Liver (tissue), 9 donors: ENCODE results near the gene PLXNA3. TPM values are rescaled to one million over a fixed set of nuclear protein-coding genes. Genes with fewer than 3 reads are reported as not detected.

ENCODE experiments used
- DNase-seq: peaks from one replicate; pipeline ENCODE4 v3.0.0-alpha.2; 2017; ENCODE audit warnings: low spot score
- H3K27ac ChIP-seq, 2 donors: one replicate each; pipeline ENCODE4 v1.7.0; 2013; ENCODE audit warnings: inconsistent platforms in 2 of 2, low read length in 2 of 2, control low read depth in 1 of 2, low read depth in 1 of 2, mild to moderate bottlenecking in 1 of 2
- H3K27me3 ChIP-seq, 4 donors: one replicate each; pipeline versions ENCODE4 v1.6.1 to v1.7.0; 2013; ENCODE audit warnings: low read length in 3 of 4, inconsistent platforms in 1 of 4, mild to moderate bottlenecking in 1 of 4, moderate library complexity in 1 of 4; ENCODE audit not compliant: control insufficient read depth in 4 of 4, insufficient read depth in 4 of 4
- H3K36me3 ChIP-seq, 4 donors: one replicate each; pipeline versions ENCODE4 v1.6.1 to v1.7.0; 2013; ENCODE audit warnings: low read length in 3 of 4, mild to moderate bottlenecking in 3 of 4, low read depth in 1 of 4, moderate library complexity in 1 of 4; ENCODE audit not compliant: control insufficient read depth in 4 of 4, insufficient read depth in 3 of 4
- H3K4me1 ChIP-seq, 4 donors: one replicate each; pipeline versions ENCODE4 v1.6.1 to v1.7.0; 2013; ENCODE audit warnings: low read length in 3 of 4, mild to moderate bottlenecking in 3 of 4, moderate library complexity in 1 of 4; ENCODE audit not compliant: control insufficient read depth in 4 of 4, insufficient read depth in 4 of 4
- H3K4me3 ChIP-seq, 3 donors: one replicate each; pipeline versions ENCODE4 v1.6.1 to v1.7.0; 2013; ENCODE audit warnings: low read length in 3 of 3, control low read depth in 1 of 3, low read depth in 1 of 3, mild to moderate bottlenecking in 1 of 3
- H3K9ac ChIP-seq, 2 donors: one replicate each; pipeline ENCODE4 v1.7.0; 2013; ENCODE audit warnings: low read length in 2 of 2, mild to moderate bottlenecking in 2 of 2, moderate library complexity in 2 of 2, control low read depth in 1 of 2, low read depth in 1 of 2
- H3K9me3 ChIP-seq, 4 donors: one replicate each; pipeline versions ENCODE4 v1.6.1 to v1.7.0; 2013; ENCODE audit warnings: low read length in 3 of 4; ENCODE audit not compliant: control insufficient read depth in 4 of 4
- EGR1 ChIP-seq, 2 donors: IDR thresholded peaks; 2 replicates each; pipeline ENCODE4 v1.6.1; 2016 to 2018; ENCODE audit warnings: antibody characterized with exemption in 2 of 2, low read depth in 2 of 2
- FOXA1 ChIP-seq: IDR thresholded peaks from 2 replicates; pipeline ENCODE4 v1.6.1; 2016; ENCODE audit warnings: antibody characterized with exemption
- HNF4A ChIP-seq, 2 donors: conservative IDR thresholded peaks; 2 replicates each; pipeline ENCODE4 v1.6.1; 2016; ENCODE audit warnings: antibody characterized with exemption in 2 of 2, mild to moderate bottlenecking in 2 of 2
- HNF4G ChIP-seq: IDR thresholded peaks from 2 replicates; pipeline ENCODE4 v1.6.1; 2016; ENCODE audit warnings: antibody characterized with exemption
- JUND ChIP-seq, 2 donors: IDR thresholded peaks; 2 replicates each; pipeline ENCODE4 v1.6.1; 2016; ENCODE audit warnings: antibody characterized with exemption in 2 of 2
- RAD21 ChIP-seq, 2 donors: IDR thresholded peaks; 2 replicates each; pipeline ENCODE4 v1.6.1; 2016; ENCODE audit warnings: antibody characterized with exemption in 2 of 2, mild to moderate bottlenecking in 2 of 2
- RXRA ChIP-seq, 2 donors: IDR thresholded peaks; 2 replicates each; pipeline ENCODE4 v1.6.1; 2017 to 2018; ENCODE audit warnings: antibody characterized with exemption in 2 of 2, mild to moderate bottlenecking in 1 of 2
- SP1 ChIP-seq: IDR thresholded peaks from 2 replicates; pipeline ENCODE4 v1.6.1; 2018; ENCODE audit warnings: antibody characterized with exemption, mild to moderate bottlenecking
- WGBS: extraction: QIAGEN DNeasy Blood & Tissue Kit; methylation state at CpG from one replicate; pipeline ENCODE4 v1.1.7; 2013; 5-methylcytosine and 5-hydroxymethylcytosine counted together
- polyA plus RNA-seq, 2 donors: library from polyadenylated mRNA; stranded (reverse) in 1 of 2; unstranded in 1 of 2; fragments of 200-250 nt in 1 of 2; fragments of >200 nt in 1 of 2; fragmentation: Nextera tagmentation in 1 of 2; extraction: Ambion mirVana in 1 of 2; gene quantifications; one replicate each; pipeline versions ENCODE4 v1.2.1 to v1.2.3, GENCODE V29; 2013 to 2015
- total RNA-seq, 2 donors: library from RNA; depleted of rRNA; stranded (reverse); fragments of >200 nt; gene quantifications; one replicate each; pipeline ENCODE4 v1.2.3, GENCODE V29; 2014
- TF ChIP-seq, protein P1 (sequence below): IDR thresholded peaks from 2 replicates; pipeline ENCODE4 v1.6.1; 2016; ENCODE audit warnings: antibody characterized with exemption
- TF ChIP-seq, protein P2 (sequence below): IDR thresholded peaks from 2 replicates; pipeline ENCODE4 v1.6.1; 2016; ENCODE audit warnings: antibody characterized with exemption
- donor health status: healthy.
- donor health status: healthy.
- donor health status: healthy.
- donor health status: healthy.
- donor health status: healthy.

The PLXNA3 gene
- total and polyA plus RNA-seq, 4 donors = 1.1 to 1.7 (median 1.5) TPM

DNA sequence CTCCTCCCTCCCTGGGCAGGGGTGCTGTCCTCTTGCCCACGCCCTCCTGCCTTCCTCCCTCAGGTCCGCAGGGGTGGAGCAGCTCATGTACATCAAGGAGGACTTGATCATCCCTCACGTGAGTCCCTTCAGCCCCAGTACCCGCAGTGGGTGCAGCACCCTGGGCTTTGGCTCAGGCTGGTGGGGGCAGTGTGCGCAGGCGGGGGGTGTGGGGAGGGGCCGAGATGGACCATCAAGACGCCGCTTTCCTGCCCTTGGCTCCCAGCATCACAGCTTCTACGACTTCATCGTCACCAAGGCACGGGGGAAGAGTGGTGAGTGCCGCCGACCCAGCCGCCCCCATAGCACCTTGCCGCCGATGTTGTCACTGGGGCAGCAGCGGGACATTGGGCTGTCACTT is 8.5 kb upstream of the PLXNA3 start:
- Histone ChIP-seq H3K4me1 (peaks cover 4 to 9% (median 5%) of the 10 kb centered on the region in 4 donors), H3K36me3 (peaks cover 0 to 24% (median 8%) of the 10 kb centered on the region in 4 donors), H3K9me3 (no peaks in the 10 kb centered on the region), H3K9ac (no peak overlapping the region), H3K4me3 (no peak overlapping the region), H3K27me3 (no peaks in the 10 kb centered on the region), H3K27ac (no peak overlapping the region)
- TF ChIP-seq RXRA (IDR thresholded peaks at IDR 0.05) = no peak
- no peak for TF ChIP-seq FOXA1
- no peak for TF ChIP-seq EGR1 (IDR thresholded peaks at IDR 0.05; ENCODE audit: low read depth in 2 of 2)
- TF ChIP-seq HNF4A (conservative IDR thresholded peaks at IDR 0.05) = no peak
- WGBS = 97% methylated on average over 18 of the region's 18 CpGs
- DNase-seq = no peak

DNA sequence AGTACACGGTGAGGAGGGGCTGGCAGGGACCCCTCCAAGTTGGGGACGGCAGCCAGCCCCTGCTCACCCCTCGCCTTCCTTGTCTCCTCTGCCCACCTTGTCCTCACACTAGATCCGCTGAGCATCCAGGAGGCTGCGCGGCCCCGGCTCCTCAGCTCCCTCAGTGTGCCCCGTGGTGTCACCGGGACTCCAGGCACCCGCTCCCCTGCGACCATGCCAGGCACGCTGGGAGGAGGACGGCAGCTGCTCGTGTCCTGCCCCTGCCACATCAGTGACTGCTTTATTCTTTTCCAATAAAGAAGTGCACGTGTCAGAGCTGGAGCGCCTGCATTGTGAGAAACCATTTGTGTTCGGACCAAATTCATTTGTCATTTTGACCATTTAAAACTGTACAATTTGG is 7.8 kb upstream of the PLXNA3 start:
- 96% methylated on average over 17 of the region's 17 CpGs for WGBS
- Histone ChIP-seq H3K36me3 (peaks cover 0 to 24% (median 8%) of the 10 kb centered on the region in 4 donors), H3K9me3 (no peaks in the 10 kb centered on the region), H3K9ac (no peak overlapping the region), H3K4me1 (peaks cover 0 to 2% (median 0%) of the 10 kb centered on the region in 4 donors), H3K4me3 (no peak overlapping the region), H3K27ac (no peak overlapping the region), H3K27me3 (no peaks in the 10 kb centered on the region)
- TF ChIP-seq HNF4A (conservative IDR thresholded peaks at IDR 0.05) (no peak), RAD21 (IDR thresholded peaks at IDR 0.05) (no peak), EGR1 (IDR thresholded peaks at IDR 0.05; ENCODE audit: low read depth in 2 of 2) (no peak), FOXA1 (no peak), RXRA (IDR thresholded peaks at IDR 0.05) (no peak)
- TF ChIP-seq, protein P1, sequence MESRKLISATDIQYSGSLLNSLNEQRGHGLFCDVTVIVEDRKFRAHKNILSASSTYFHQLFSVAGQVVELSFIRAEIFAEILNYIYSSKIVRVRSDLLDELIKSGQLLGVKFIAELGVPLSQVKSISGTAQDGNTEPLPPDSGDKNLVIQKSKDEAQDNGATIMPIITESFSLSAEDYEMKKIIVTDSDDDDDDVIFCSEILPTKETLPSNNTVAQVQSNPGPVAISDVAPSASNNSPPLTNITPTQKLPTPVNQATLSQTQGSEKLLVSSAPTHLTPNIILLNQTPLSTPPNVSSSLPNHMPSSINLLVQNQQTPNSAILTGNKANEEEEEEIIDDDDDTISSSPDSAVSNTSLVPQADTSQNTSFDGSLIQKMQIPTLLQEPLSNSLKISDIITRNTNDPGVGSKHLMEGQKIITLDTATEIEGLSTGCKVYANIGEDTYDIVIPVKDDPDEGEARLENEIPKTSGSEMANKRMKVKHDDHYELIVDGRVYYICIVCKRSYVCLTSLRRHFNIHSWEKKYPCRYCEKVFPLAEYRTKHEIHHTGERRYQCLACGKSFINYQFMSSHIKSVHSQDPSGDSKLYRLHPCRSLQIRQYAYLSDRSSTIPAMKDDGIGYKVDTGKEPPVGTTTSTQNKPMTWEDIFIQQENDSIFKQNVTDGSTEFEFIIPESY = no peak
- DNase-seq = no peak

DNA sequence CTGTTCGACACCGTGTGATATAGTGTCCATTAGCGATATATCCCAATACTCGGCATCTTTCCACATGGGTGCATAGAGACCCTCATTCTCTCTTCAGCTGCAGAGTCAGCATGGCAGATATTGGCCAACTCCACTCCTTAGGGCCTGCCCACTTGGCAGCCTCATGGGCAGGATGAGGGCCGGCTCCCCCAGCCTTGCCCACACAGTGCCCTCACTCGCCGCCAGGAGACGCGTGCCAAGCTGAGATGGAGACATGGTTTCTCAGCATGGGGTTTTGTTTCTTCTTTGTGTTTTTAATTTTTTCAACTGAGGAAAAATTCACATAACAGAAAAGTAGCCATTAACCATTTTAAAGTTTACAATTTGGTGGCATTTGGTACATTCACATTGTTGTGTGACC is 5.3 kb upstream of the PLXNA3 start:
- no peak overlapping the region for H3K27ac ChIP-seq
- H3K4me1 ChIP-seq = peaks cover 0 to 5% (median 0%) of the 10 kb centered on the region in 4 donors
- H3K36me3 ChIP-seq = peaks cover 0 to 24% (median 8%) of the 10 kb centered on the region in 4 donors
- WGBS = 97% methylated on average over 9 of the region's 9 CpGs
- no peak overlapping the region for H3K9ac ChIP-seq
- no peak for TF ChIP-seq HNF4G
- no peak for TF ChIP-seq SP1
- no peak for TF ChIP-seq RAD21 (IDR thresholded peaks at IDR 0.05)
- no peak for TF ChIP-seq FOXA1
- TF ChIP-seq JUND (IDR thresholded peaks at IDR 0.05) = no peak
- TF ChIP-seq, protein P2, sequence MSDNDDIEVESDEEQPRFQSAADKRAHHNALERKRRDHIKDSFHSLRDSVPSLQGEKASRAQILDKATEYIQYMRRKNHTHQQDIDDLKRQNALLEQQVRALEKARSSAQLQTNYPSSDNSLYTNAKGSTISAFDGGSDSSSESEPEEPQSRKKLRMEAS = no peak
- DNase-seq = no peak
- H3K9me3 ChIP-seq = no peaks in the 10 kb centered on the region
- no peak overlapping the region for H3K4me3 ChIP-seq
- no peaks in the 10 kb centered on the region for H3K27me3 ChIP-seq

DNA sequence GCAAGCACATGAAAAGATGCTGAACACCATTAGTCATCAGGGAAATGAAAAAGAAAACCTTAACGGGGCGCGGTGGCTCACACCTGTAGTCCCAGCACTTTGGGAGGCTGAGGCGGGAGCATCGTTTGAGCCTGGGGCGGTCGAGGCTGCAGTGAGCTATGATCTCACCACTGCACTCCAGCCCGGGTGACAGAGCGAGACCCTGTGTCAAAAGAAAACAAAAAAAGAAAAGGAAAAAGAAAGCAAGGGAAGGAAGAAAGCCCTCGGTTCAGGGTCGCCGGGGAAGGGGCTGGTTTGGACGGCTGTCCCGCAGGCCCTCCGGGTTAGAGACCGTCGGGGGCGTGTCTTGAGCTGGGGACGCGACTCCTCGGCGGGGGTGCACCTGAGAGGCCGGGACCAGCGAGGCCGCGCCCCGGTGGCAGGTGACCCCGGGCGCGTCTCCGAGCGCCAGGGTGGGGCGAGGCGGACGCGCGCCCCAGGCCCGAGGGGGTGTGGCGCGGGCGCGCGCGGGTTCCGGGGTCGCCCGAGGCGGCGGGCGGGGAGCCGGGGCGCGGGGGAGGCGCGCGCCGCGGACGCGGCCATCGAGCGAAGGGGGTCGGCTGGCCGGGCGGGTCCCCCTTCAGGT is 478 bp upstream of the PLXNA3 start:
- H3K9ac ChIP-seq = no peak overlapping the region
- no peaks in the 10 kb centered on the region for H3K9me3 ChIP-seq
- no peak for TF ChIP-seq RXRA (IDR thresholded peaks at IDR 0.05)
- 4% methylated on average over 64 of the region's 65 CpGs for WGBS
- H3K36me3 ChIP-seq = peaks cover 0 to 2% (median 0%) of the 10 kb centered on the region in 4 donors
- H3K27me3 ChIP-seq = no peaks in the 10 kb centered on the region
- DNase-seq = no peak
- no peak overlapping the region for H3K27ac ChIP-seq
- peak overlapping the region in 2 of 3 donors; percentile 50 to 74 for H3K4me3 ChIP-seq
- H3K4me1 ChIP-seq = peaks cover 0 to 5% (median 0%) of the 10 kb centered on the region in 4 donors
